H9 (cell line): Measurements from ENCODE around the gene FANCC. TPM values are rescaled to one million over a fixed set of nuclear protein-coding genes. Genes with fewer than 3 reads are reported as not detected.

Experiments used
- DNase-seq: peaks from one replicate; pipeline ENCODE4 v3.0.0-alpha.2; 2017
- H2AFZ ChIP-seq: one replicate; pipeline ENCODE4 v1.6.1; 2013; ENCODE audit warnings: mild to moderate bottlenecking, low read length, control low read depth, moderate library complexity
- H2AK5ac ChIP-seq: 2 replicates; pipeline ENCODE4 v1.6.1; 2013; ENCODE audit warnings: low read length, control low read depth, mixed read lengths; ENCODE audit not compliant: insufficient read length
- H2BK120ac ChIP-seq: one replicate; pipeline ENCODE4 v1.6.1; 2013; ENCODE audit warnings: low read depth, mild to moderate bottlenecking, low read length, control low read depth, inconsistent platforms; ENCODE audit not compliant: poor library complexity, severe bottlenecking
- H2BK12ac ChIP-seq: 2 replicates; pipeline ENCODE4 v1.6.1; 2013; ENCODE audit warnings: low read length, control low read depth, mixed read lengths, low read depth; ENCODE audit not compliant: insufficient read length
- H2BK15ac ChIP-seq: 2 replicates; pipeline ENCODE4 v1.6.1; 2013; ENCODE audit warnings: low read depth, low read length, control low read depth
- H2BK20ac ChIP-seq: one replicate; pipeline ENCODE4 v1.6.1; 2013; ENCODE audit warnings: low read depth, mild to moderate bottlenecking, low read length, control low read depth, inconsistent platforms; ENCODE audit not compliant: poor library complexity, severe bottlenecking
- H2BK5ac ChIP-seq: 2 replicates; pipeline ENCODE4 v1.6.1; 2013; ENCODE audit warnings: low read length, control low read depth, mixed read lengths; ENCODE audit not compliant: insufficient read length
- H3K14ac ChIP-seq: 2 replicates; pipeline ENCODE4 v1.6.1; 2013; ENCODE audit warnings: low read length, control low read depth; ENCODE audit not compliant: insufficient read depth
- H3K18ac ChIP-seq: 2 replicates; pipeline ENCODE4 v1.6.1; 2013; ENCODE audit warnings: low read depth, mild to moderate bottlenecking, mixed read lengths, low read length, control low read depth; ENCODE audit not compliant: insufficient read length
- H3K23ac ChIP-seq: 2 replicates; pipeline ENCODE4 v1.6.1; 2013; ENCODE audit warnings: low read length, control low read depth, mixed read lengths, low read depth; ENCODE audit not compliant: insufficient read length
- H3K23me2 ChIP-seq: 2 replicates; pipeline ENCODE4 v1.6.1; 2013; ENCODE audit warnings: low read depth, mild to moderate bottlenecking, mixed read lengths, low read length, control low read depth; ENCODE audit not compliant: insufficient read length, poor library complexity, severe bottlenecking
- H3K27ac ChIP-seq: 2 replicates; pipeline ENCODE4 v1.5.1; 2013; ENCODE audit warnings: low read length, control low read depth, mixed read lengths, low read depth; ENCODE audit not compliant: insufficient read length
- H3K27me3 ChIP-seq: 2 replicates; pipeline ENCODE4 v1.6.1; 2013; ENCODE audit warnings: low read length, control low read depth, inconsistent platforms; ENCODE audit not compliant: insufficient read depth
- H3K4ac ChIP-seq: 2 replicates; pipeline ENCODE4 v1.6.1; 2013; ENCODE audit warnings: low read depth, mild to moderate bottlenecking, control low read depth, inconsistent platforms, low read length, moderate library complexity
- H3K4me1 ChIP-seq: 2 replicates; pipeline ENCODE4 v1.6.1; 2013; ENCODE audit warnings: low read length, control low read depth, inconsistent platforms; ENCODE audit not compliant: insufficient read depth
- H3K4me2 ChIP-seq: 2 replicates; pipeline ENCODE4 v1.6.1; 2013; ENCODE audit warnings: low read length, control low read depth, mixed read lengths; ENCODE audit not compliant: insufficient read length, insufficient read depth
- H3K56ac ChIP-seq: 2 replicates; pipeline ENCODE4 v1.6.1; 2013; ENCODE audit warnings: low read depth, mild to moderate bottlenecking, mixed read lengths, low read length, control low read depth; ENCODE audit not compliant: insufficient read length
- H3K79me1 ChIP-seq: 2 replicates; pipeline ENCODE4 v1.6.1; 2013; ENCODE audit warnings: low read depth, mild to moderate bottlenecking, moderate library complexity, low read length, control low read depth, inconsistent platforms; ENCODE audit not compliant: insufficient read depth, poor library complexity, severe bottlenecking
- H3K79me2 ChIP-seq: 2 replicates; pipeline ENCODE4 v1.6.1; 2013; ENCODE audit warnings: low read length, control low read depth, inconsistent platforms; ENCODE audit not compliant: insufficient read depth
- H3K9ac ChIP-seq: 2 replicates; pipeline ENCODE4 v1.6.1; 2013; ENCODE audit warnings: low read length, control low read depth, mixed read lengths; ENCODE audit not compliant: insufficient read length; ENCODE audit errors: extremely low read depth
- H3K9me3 ChIP-seq: one replicate; pipeline ENCODE4 v1.6.1; 2013; ENCODE audit warnings: low read depth, low read length, inconsistent platforms; ENCODE audit not compliant: control insufficient read depth
- H3T11ph ChIP-seq: one replicate; pipeline ENCODE4 v1.6.1; 2013; ENCODE audit warnings: mild to moderate bottlenecking, low read length, control low read depth, inconsistent platforms
- H4K20me1 ChIP-seq: one replicate; pipeline ENCODE4 v1.6.1; 2013; ENCODE audit not compliant: control insufficient read depth, insufficient read length, insufficient read depth
- H4K5ac ChIP-seq: 2 replicates; pipeline ENCODE4 v1.6.1; 2013; ENCODE audit warnings: low read depth, mild to moderate bottlenecking, mixed read lengths, low read length, control low read depth; ENCODE audit not compliant: insufficient read length
- H4K8ac ChIP-seq: replicated peaks from 2 replicates; pipeline ENCODE4 v1.6.1; 2013; ENCODE audit warnings: low read length, control low read depth, mixed read lengths, low read depth; ENCODE audit not compliant: insufficient read length
- H4K91ac ChIP-seq: 2 replicates; pipeline ENCODE4 v1.6.1; 2013; ENCODE audit warnings: low read depth, mild to moderate bottlenecking, moderate library complexity, mixed read lengths, low read length, control low read depth; ENCODE audit not compliant: insufficient read length
- H3K27ac Mint-ChIP-seq, 3 experiments: 2 replicates in 2 of 3; 3 replicates in 1 of 3; pipeline ENCODE4 v1.8.0; 2020 to 2021; ENCODE audit warnings: mixed read lengths in 3 of 3, mild to moderate bottlenecking in 1 of 3, moderate library complexity in 1 of 3
- H3K27me3 Mint-ChIP-seq: 2 replicates; pipeline ENCODE4 v1.8.0; 2021; ENCODE audit warnings: low read depth, mild to moderate bottlenecking, moderate library complexity, mixed read lengths
- H3K36me3 Mint-ChIP-seq, 3 experiments: 2 replicates in 2 of 3; 3 replicates in 1 of 3; pipeline ENCODE4 v1.8.0; 2020 to 2021; ENCODE audit warnings: low read depth in 3 of 3, mixed read lengths in 3 of 3; ENCODE audit not compliant: insufficient read depth in 1 of 3
- H3K4me1 Mint-ChIP-seq, 2 experiments: 2 replicates each; pipeline ENCODE4 v1.8.0; 2020; ENCODE audit warnings: mixed read lengths in 2 of 2
- H3K4me3 Mint-ChIP-seq, 2 experiments: 2 replicates in 1 of 2; 3 replicates in 1 of 2; pipeline ENCODE4 v1.8.0; 2020 to 2021; ENCODE audit warnings: mild to moderate bottlenecking in 2 of 2, mixed read lengths in 2 of 2, moderate library complexity in 1 of 2
- H3K9me3 Mint-ChIP-seq, 2 experiments: 2 replicates in 1 of 2; 3 replicates in 1 of 2; pipeline ENCODE4 v1.8.0; 2020; ENCODE audit warnings: mild to moderate bottlenecking in 2 of 2, mixed read lengths in 2 of 2, moderate library complexity in 1 of 2
- CTCF ChIP-seq: fragments of 200-600 bp; sonication (generic); conservative IDR thresholded peaks from 3 replicates; pipeline ENCODE4 v1.8.0; 2021; ENCODE audit warnings: antibody characterized with exemption, mild to moderate bottlenecking
- WGBS: extraction: QIAGEN DNeasy Blood & Tissue Kit; methylation state at CpG from one replicate; pipeline ENCODE4 v1.1.7; 2013; ENCODE audit warnings: missing lambda C conversion rate, low lambda C conversion rate, mixed read lengths; ENCODE audit not compliant: insufficient read length; ENCODE audit errors: extremely low coverage; 5-methylcytosine and 5-hydroxymethylcytosine counted together
- total RNA-seq: library from RNA; stranded (reverse); gene quantifications from 2 replicates; pipeline ENCODE4 v1.2.1, GENCODE V29; 2021

The FANCC gene
- total RNA-seq, 1 experiment from 2014 or later: 14.6 TPM

- peak overlapping the region in 1 of 3 experiments; percentile 34; a peak in 2 of 7 replicates for H3K27ac Mint-ChIP-seq
- Histone ChIP-seq H3K79me2 (no peaks in the 10 kb centered on the region), H2AK5ac (no peak overlapping the region), H3K23ac (no peak overlapping the region), H3K18ac (no peak overlapping the region), H2BK5ac (no peak overlapping the region), H2BK120ac (no peak overlapping the region), H3K27ac (no peak overlapping the region), H3K4ac (no peak overlapping the region), H4K8ac (no peak overlapping the region), H3K23me2 (no peaks in the 10 kb centered on the region), H2AFZ (no peak overlapping the region), H4K91ac (no peak overlapping the region), H2BK15ac (no peak overlapping the region), H3T11ph (no peak overlapping the region), H3K14ac (no peak overlapping the region), H3K56ac (no peak overlapping the region), H2BK20ac (no peak overlapping the region), H3K9me3 (no peaks in the 10 kb centered on the region), H4K20me1 (no peaks in the 10 kb centered on the region), H3K79me1 (no peaks in the 10 kb centered on the region), H3K4me2 (no peak overlapping the region), H3K27me3 (no peaks in the 10 kb centered on the region), H3K4me1 (no peaks in the 10 kb centered on the region; the same call in 1 of the 2 replicates), H3K9ac (no peak overlapping the region), H4K5ac (no peak overlapping the region), H2BK12ac (no peak overlapping the region)
- peaks cover 17 to 22% of the 10 kb centered on the region in 2 experiments for H3K4me1 Mint-ChIP-seq
- WGBS: no CpG with 5 or more reads among the region's 2 CpGs
- H3K36me3 Mint-ChIP-seq: no peaks in the 10 kb centered on the region
- DNase-seq: no peak
- TF ChIP-seq CTCF: no peak
- H3K9me3 Mint-ChIP-seq: no peaks in the 10 kb centered on the region
- no peak overlapping the region for H3K4me3 Mint-ChIP-seq
- H3K27me3 Mint-ChIP-seq: no peaks in the 10 kb centered on the region; the same call in 1 of the 2 replicates
These were observed 131.6 kb downstream of the FANCC start for GRCh38 chr9:95185956-95186355.
